GM19467 (cell line): Measurements from ENCODE around the gene PSORS1C2.

Experiments
- ATAC-seq: cut with Tn5 transposase; IDR thresholded peaks from one replicate; pipeline ENCODE4 v1.9.1; 2021; ENCODE audit warnings: mild to moderate bottlenecking, moderate library complexity; ENCODE audit not compliant: unreplicated experiment

The PSORS1C2 gene

DNA sequence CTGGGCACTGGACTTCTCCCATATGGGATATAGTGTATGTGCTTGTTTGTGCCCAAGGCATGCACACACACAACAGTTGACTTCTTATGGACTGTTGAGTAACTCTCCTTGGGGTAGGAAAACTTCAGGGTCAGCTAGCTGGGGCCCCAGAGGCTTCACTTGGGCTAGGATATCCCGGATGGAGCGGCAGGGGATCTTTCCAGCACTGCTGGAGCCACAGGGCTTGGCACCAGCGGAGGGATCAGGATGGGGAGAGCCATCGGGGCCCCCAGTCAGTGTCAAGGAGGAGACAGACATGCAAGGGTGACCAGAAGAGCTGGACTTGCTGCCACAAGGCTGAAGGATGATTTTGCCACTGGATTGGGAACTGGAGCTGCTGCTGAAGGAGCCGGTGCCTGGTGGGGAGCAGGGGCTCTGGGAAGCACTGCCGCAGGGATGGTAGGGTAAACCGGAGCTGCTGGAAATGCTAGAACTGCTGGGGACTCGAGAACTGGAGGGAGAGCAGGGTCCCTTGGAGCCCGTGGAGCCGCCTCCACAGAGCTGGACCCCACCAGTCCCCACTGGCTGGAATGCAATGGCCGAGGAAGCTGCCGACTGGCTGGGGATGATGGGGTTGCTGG lies 22.8 kb downstream of the PSORS1C2 start:
- ATAC-seq, result no peak

DNA sequence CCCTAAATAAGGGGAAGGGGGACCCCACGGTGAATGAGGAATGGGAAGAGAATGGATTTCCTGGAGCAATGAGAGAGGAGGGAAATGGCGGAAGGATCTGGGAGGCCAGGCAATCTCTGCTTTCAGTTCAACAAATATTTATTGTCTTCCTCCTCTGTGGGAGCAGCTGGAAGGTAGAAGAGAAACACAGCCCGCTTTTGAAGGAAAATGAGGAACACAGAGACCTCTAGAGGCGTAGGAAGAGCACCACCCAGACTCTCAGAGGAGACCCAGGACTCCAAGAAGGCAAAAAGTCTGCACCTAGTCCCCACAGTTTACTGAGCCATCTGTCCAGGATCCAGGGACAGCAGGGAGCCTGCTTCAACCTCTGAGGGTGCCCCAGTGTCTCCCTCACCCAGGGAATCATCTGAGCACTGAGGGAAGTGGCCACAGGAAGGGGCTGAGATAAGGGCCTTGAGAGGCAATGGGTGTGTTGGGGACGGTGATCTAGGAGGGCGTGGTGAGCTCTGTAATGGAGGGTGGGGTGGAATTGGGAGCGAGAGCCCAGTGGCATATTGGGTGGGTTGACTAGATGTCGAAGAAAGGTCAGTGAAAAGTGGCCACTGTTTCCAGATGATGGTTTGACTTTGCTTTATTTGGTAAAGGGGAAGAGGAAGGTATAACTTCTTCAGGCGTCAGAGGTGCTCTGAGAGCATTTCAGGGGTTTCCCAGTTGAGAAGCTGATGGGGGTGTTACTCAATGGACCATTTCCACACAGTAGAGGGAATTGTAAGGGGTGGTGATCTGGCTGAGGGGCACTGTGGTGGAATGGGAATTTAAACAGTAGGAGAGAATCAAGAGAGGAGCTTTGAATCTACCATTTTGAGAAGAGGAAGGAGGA lies 23.7 kb downstream of the PSORS1C2 start:
- no peak for ATAC-seq

DNA sequence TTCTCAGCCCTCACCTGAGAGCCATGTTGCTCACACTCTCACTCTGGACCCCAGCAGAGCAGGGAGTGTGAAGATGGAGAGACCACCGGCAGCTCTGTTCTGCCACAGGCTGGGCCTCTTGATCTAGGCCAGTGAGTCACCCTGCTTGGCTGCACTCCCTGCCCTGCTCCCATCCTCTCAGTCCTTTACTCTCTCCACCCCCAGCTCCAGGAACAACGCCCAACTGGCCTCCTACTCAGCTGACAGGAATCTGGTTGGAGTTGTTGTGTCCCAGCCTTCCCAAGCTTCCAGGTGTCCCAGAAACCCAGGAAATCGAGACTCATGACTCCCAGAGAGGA lies 24.4 kb downstream of the PSORS1C2 start, which contains the start of gene PSORS1C1:
PSORS1C1 (plus strand) TSS at position 260 of the 338 bp plus-strand sequence. CDS start 14,833 bp downstream, outside the sequence.
- no peak for ATAC-seq

DNA sequence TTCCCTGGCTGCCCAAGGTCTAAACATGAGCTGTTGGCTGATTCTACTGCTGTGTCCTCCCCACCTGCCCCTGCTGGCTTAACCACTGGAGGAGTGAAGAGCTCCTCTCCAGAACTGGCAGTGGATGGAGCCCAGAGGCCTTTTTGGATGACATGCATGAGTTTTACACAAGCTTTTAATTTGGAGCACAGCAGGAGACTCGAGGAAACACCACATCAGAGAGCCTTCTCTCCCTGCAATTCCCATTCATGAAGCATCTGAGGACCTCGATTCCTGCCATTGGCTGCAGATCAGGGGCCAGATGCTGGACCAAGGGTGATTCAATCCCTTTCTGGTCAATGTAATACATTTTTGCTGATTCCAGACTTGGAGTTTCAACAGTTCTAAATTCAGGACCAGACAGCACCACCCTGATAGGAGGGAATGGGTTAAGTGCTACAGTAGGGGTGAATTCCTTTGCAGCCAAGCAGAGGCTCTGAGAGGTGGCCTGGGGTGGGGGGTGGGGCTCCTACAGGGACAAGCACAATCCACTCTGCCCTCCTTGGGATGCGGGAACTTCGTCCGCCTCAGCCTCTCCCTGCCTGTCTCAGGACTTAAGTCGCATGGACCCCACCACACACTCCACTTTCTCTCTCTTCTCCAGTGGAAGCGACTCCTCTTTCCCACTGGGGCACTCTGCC lies 24.9 kb downstream of the PSORS1C2 start:
- ATAC-seq, result no peak

DNA sequence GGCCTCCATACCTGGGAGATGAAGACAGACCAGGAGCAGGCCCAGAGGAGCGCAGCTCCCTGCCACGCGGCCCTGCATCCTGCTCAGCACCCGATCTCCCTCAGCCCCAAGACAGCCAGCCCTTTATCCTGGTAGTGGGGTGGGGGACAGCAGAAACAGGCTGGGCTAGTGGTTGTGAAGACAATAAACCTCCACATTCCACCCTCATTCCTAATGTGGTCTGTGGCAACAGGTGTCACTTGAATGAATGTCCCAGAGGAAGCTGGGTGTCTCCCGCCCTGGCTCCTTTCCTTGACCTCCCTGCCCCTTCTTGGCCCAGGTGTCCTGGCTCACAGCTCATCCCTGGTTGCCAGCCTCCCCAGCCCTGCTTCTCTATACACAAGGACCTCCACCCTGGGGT lies 26.4 kb downstream of the PSORS1C2 start, which contains the start of gene C6orf15:
C6orf15 (minus strand) TSS at position 98 of the 400 bp plus-strand sequence; CDS start at position 78, 20 bp downstream.
- ATAC-seq, result no peak

DNA sequence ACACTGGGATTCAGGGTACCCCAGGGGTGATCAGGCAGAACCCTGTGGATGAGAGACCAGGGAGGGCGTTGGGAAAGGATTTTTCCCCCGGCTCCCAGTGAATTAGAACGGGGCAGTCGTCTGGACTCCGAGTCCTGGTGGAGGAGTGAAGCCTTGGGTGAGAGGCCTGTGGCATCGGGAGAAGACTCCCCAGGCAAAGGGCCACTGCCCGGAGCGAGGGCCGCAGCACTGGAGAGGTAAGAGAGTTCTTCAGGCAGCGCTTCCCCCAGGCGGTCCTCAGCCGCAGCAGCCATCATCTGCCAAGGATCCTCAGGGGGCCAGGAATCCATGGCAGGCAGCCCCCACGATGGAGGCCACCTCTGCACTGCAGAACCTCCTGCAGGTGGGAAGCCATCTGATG lies 27.2 kb downstream of the PSORS1C2 start:
- ATAC-seq, result no peak

DNA sequence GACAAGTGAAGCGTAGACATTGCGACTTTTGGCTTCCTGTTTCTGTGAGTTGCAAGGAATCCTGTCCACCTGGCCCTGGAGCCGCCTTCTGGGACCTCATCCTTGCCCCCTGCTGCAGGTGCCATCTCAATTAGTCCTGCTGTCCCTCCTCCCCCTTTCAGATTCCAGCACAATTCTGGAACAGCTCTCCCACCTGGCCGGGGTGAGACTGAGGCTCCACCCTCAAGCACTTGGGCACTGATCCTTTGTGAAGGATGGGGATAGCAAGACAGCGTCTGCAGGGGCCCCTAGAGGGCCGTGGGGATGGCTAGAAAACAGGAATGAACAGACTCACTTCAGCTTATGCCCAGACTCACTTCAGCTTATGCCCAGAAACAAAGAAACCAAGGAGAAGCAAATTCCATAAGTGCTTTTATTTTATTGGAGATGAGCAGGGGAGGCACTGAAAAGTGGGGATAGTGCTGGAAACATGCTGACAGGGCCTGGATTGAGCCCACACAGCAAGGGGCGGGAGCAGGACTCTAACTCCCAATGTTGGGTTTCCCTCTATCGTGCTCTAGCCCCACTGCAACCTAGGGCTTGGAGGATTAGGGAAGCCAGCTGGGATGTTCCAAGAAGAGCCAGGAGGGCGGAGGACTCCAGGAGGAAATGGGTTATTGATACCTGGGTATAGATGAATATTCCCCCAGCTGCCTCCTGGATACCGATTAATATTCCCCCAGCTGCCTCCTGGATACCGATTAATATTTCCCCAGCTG lies 27.9 kb downstream of the PSORS1C2 start:
- ATAC-seq, result no peak

DNA sequence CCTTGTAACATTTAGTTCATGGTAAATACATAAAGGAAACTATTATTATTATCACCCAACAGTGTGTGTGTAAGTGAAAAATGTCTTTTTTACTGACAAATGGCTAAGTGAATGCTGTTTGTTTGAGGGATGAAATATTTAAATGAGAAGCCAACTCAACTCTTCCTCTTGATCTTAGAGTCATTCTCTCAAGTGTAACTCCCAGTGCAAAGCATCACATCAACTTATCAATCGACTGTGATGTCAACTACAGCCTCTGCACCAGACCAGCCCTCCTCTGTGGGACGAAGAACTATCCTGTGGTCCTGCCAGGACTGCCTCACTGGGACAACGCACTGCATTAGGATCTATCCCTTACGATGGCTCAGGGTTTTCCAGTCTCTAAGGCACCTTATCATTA lies 31.8 kb downstream of the PSORS1C2 start:
- no peak for ATAC-seq

DNA sequence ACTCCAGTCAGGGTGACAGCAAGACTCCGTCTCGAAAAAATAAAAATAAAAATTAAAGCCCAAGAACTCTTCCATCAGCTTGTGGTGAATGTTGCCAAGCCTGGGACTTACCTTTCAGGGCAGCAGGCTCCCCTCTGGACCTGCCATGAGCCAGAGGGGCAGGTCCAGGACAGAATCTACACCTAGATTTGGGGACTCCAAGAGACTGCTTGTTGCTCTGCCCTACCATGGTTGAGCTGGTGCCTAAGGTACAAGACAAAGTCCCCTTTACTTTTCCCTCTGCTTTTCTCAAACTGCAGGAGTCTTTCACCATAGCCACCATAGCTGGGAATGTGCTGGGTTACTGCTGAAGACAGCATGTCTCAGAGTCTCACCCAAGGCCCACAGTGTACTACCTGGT lies 35.7 kb downstream of the PSORS1C2 start:
- no peak for ATAC-seq

DNA sequence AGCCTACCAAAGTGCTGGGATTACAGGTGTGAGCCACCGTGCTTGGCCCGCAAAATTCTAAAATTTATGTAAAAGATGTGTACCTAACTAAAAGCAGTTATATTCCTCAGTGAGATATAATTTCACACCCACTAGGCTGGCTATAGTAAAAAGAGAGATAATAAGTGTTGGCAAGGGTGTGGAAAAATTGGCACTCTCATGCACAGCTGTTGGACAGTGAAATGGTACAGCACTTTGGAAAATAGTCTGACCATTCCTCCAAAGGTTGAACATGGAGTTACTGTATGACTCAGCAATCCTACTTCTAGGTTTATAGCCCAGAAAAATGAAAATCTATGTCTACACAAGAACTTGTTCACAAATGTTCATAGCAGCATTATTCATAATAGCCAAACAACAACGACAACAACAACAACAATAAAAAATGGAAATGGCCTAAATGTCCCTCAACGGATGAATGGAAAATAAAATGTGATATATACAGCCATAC lies 40.4 kb downstream of the PSORS1C2 start:
- ATAC-seq, result no peak

DNA sequence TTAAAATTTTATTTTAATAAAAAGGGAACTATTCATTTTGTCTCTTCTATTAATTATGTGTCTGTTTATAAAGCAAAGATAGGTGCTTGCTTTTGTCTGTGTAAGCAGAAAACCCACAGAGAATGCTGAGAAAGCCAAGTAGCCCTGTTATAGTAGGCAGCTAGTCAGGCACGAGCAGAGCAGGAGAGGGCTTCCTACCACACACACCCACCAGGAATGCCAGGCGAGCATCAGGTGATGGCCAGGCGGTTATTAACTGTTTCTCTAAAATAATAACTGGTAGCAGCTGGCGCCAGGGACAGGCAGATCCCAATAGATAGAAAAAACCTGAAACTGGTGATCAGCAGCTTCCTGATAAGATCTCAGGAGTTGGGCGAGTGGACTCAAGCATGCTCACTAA lies 42.2 kb downstream of the PSORS1C2 start:
- no peak for ATAC-seq

DNA sequence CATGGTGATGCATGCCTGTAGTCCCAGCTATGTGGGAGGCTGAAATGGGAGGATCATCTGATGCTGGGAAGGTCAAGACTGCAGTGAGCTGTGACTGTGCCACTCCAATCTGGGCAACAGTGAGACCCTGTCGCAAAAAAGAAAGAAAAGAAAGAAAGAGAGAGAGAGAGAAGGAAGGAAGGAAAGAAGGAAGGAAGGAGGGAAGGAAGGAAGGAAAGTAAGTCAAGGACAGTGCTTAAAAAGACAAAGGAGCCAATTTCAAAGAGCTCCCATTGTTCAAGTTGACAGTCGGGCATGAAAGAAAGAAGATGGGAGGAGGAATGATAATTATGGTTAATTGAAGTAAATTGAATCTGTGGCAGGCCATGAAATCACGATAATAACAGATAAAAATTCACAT lies 42.7 kb downstream of the PSORS1C2 start:
- no peak for ATAC-seq

DNA sequence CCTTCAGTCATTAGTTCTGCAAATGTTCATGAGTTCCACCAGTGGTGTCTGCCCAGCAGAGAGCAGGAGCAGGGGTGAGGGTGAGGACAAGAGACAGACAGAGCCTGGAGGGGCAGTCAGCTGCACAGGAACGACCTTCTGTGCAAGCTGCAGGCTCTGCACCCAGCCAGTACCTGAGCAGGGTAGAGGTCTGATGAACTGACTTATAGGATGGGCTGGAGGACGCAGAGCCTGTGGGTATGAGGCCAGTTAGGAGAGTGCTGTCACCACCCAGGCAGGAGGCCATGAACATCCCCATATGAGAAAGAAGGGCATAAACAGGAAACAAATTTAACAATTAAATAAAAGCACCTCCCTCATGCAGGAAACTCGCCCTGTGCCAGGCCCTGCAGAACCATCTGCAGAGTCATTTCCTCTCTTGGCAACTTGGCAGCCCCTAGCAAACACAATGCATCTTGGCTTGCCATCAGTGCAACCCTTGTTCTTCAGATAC lies 44.4 kb downstream of the PSORS1C2 start:
- no peak for ATAC-seq

DNA sequence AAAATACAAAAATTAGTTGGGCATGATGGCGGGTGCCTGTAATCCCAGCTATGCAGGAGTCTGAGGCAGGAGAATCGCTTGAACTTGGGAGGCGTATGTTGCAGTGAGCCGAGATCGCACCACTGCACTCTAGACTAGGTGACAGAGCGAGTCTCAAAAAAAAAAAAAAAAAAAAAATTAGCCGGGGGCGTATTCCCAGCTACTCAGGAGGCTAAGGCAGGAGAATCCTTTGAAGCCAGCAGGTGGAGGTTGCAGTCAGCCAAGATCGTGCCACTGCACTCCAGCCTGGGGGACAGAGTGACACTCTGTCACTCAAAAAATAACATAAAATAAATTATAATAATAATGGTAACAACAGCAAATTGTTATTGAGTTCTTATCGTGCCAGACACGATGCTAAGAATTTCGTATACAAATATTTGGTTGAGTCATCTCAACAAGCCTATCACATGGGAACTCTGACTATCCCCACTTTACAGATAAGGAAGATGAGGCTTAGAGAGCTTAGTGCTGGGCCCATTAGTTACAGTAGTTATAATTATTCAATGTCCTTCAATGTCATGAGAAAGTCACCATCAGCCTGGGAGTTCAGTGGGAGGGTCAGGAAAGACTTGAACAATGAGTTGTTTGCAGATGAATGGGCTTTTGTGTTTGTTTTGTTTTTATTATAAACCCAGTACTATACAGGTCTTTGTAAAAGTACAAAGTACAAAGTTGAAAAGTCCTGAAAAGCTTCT lies 45.9 kb downstream of the PSORS1C2 start:
- ATAC-seq, result no peak

DNA sequence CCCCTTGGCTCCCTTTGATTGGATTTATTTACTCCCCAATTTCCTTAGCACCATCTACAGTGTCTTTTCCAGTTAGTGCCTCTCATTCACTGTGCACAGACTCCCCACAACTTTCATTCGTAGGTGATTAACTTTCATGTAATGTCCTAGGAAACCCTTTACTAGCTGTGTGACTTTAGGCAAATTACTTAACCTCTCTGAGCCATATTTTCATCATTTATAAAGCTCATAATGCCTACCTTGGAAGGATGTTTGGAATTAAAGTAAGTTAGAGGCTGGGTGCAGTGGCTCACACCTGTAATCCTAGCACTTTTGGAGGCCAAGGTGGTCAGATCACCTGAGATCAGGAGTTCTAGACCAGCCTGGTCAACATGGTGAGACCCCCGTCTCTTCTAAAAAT lies 46.6 kb downstream of the PSORS1C2 start:
- ATAC-seq, result no peak

DNA sequence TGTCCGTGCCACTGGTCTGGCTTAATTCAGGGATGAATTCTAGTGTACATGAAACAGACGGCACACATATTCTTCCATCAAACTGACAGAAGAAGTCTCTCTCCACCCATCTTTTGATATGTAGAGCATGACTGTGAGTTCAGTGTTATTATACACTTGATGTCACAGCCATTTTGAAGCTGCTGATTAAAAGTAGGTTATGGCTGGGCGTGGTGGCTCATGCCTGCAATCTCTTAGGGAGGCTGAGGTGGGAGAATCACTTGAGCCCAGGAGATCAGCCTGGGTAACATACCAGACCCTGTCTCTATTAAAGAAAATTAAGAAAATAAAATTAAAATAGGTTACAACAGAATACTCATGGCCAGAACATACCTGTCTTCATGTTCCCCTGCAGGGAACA lies 47.2 kb downstream of the PSORS1C2 start:
- ATAC-seq, result no peak

DNA sequence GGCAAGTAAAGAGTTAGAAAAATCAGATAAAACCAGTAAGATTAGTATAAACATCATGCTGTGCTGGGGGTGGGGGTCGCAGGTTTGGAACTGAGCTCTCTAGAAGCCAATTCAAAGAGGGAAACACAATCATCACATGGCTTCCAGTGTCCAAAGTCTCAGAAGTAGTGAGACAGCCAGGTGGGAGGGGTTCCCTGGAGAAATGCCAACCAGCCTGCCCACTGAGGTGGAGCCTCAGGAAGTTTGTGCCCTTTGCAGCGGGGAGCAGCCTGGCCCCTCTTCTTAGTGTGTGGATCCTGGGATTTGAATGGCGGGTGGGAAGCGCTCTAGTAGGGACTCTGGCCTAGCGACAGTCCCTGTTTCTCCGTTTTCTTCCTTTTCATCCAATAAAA lies 47.9 kb downstream of the PSORS1C2 start:
- ATAC-seq, result no peak

DNA sequence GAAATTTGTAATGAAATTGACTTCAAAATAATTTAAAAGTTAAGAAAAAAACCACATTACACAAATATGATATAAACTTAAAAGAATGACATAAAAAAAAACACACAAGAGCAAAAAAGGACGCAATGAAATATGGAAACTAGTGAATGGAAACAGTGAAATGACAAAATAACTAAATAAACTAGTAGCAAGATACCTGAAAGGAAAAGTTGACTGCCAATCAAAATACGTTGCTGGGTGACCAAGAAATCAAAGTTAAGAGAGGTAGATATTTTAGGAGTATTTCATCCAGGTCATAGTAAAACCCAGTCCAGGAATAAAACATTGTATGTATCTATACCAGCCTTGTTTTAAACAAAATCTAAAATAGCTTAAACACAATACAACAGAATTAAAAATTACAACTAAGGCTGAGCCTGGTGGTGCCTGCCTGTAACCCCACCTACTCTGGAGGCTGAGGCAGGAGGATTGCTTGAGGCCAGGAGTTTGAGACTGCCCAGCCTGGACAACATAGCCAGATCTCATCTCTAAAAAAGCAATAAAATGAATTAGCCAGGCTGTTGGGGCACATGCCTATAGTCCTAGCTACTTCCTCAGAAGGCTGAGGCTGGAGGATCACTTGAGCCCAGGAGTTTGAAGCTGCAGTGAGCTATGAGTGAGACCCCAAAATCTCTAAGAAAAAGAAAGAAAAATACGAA lies 48.4 kb downstream of the PSORS1C2 start:
- no peak for ATAC-seq
